ENCODE measurements around the gene SIAH1. TPM values are rescaled to one million over a fixed set of nuclear protein-coding genes. Genes with fewer than 3 reads are reported as not detected.

The SIAH1 gene
- total and polyA plus RNA-seq, 10 of the 15 experiments (the other 5 are each of a cell fraction or from before 2014, with no cell fraction given) = 5.1 to 21.1 (median 13.9) TPM

GRCh38 chr16:48370229-48370628 lies 15.0 kb downstream of the SIAH1 start:
- no TSS peak for BruUV-seq (replicated peaks)
- H3K4me3 ChIP-seq = no peak overlapping the region
- H3K9ac ChIP-seq (ENCODE audit: control insufficient read depth, insufficient read depth, low read length) = no peak overlapping the region
- no peaks in the 10 kb centered on the region for H3K27me3 ChIP-seq (replicated peaks in 1 of 2; ENCODE audit: control insufficient read depth in 2 of 2, insufficient read depth in 2 of 2, low read length in 1 of 2)
- H3K27ac ChIP-seq (ENCODE audit: control insufficient read depth, insufficient read depth) = no peak overlapping the region
- 93% methylated on average over 8 of the region's 8 CpGs for WGBS (ENCODE audit: insufficient coverage, insufficient replicate concordance, low lambda C conversion rate, missing lambda C conversion rate)
- no peak for DNase-seq (ENCODE audit: low read depth, low spot score)
- no peak for FAIRE-seq
- no peaks in the 10 kb centered on the region for H3K36me3 ChIP-seq (ENCODE audit: control insufficient read depth in 2 of 2, insufficient read depth in 2 of 2, low read length in 1 of 2)
- intact Hi-C loops (cut with micrococcal nuclease; ENCODE audit: unreplicated experiment) (no loop called here), in situ Hi-C loops (cut with MboI) (no loop called here)
- CTCF ChIA-PET = interaction anchor here (0.9 to 3.8 kb wide), 7 partner anchors 10 to 261 kb away, joined by 3 to 14 read pairs (median 6); no protein-coding TSS in a partner anchor
- SMC1A ChIA-PET (ENCODE audit: uncharacterized antibody, unreplicated experiment) = interaction anchor here (0.9 to 7.5 kb wide), 5 partner anchors 10 to 84 kb away, joined by 3 to 112 read pairs (median 5); partner anchors contain the start of gene SIAH1
- POLR2A ChIA-PET = interaction anchor here (0.7 to 1.8 kb wide), 2 partner anchors 10 to 233 kb away, joined by 3 to 8 read pairs; no protein-coding TSS in a partner anchor
- peaks cover 84% of the 10 kb centered on the region for H3K79me2 ChIP-seq (ENCODE audit: control insufficient read depth, insufficient read depth, low read length)
- H3K4me1 ChIP-seq (ENCODE audit: control insufficient read depth, insufficient read depth, low read length) = peaks cover 12% of the 10 kb centered on the region
- no peaks in the 10 kb centered on the region for H4K20me1 ChIP-seq (ENCODE audit: control insufficient read depth, insufficient read depth)
- RAD21 ChIA-PET (ENCODE audit: unreplicated experiment) = interaction anchor here (1.2 kb wide), 1 partner anchor 13 kb away, joined by 3 read pairs; no protein-coding TSS in a partner anchor
- no peaks in the 10 kb centered on the region for H3K9me3 ChIP-seq (replicated peaks; ENCODE audit: control insufficient read depth, insufficient read depth, low read length)
- TF ChIP-seq RUNX3 (IDR thresholded peaks at IDR 0.05; ENCODE audit: low read length) = no peak
- no peak for TF ChIP-seq CHD1 (IDR thresholded peaks at IDR 0.05; ENCODE audit: low read depth, low read length)
- TF ChIP-seq MLLT1 (IDR thresholded peaks at IDR 0.05) = no peak
- no peak for TF ChIP-seq CREM (IDR thresholded peaks at IDR 0.05; ENCODE audit: low read depth)
- TF ChIP-seq SMAD5 (IDR thresholded peaks at IDR 0.05; ENCODE audit: low read depth) = no peak
- no peak for TF ChIP-seq ZBTB4 (CRISPR knock-in tag; IDR thresholded peaks at IDR 0.05)
- no peak for TF ChIP-seq DPF2 (IDR thresholded peaks at IDR 0.05)
- no peak for TF ChIP-seq KAT2A (conservative IDR thresholded peaks at IDR 0.05; ENCODE audit: control insufficient read depth, low read depth, low read length)
- TF ChIP-seq POU2F2 (IDR thresholded peaks at IDR 0.05; ENCODE audit: borderline replicate concordance, low read depth, low read length) = no peak
- no peak for TF ChIP-seq WRNIP1 (IDR thresholded peaks at IDR 0.05; ENCODE audit: borderline replicate concordance, low read depth, low read length)
- no peak for TF ChIP-seq MYC (IDR thresholded peaks at IDR 0.05; ENCODE audit: insufficient read depth, insufficient read length, insufficient replicate concordance, low read length, severe bottlenecking)
- no peak for TF ChIP-seq MTA3 (IDR thresholded peaks at IDR 0.05; ENCODE audit: borderline replicate concordance, low read length)
- no peak for TF ChIP-seq CTCF (IDR thresholded peaks at IDR 0.05 in 2 of 3, conservative IDR thresholded peaks at IDR 0.05 in 1 of 3; ENCODE audit: control insufficient read depth in 2 of 3, extremely low read depth in 1 of 3, insufficient read depth in 1 of 3, low read depth in 3 of 3, low read length in 3 of 3)
- TF ChIP-seq SREBF1 (IDR thresholded peaks at IDR 0.05; ENCODE audit: low read length) = no peak
- TF ChIP-seq MEF2B (IDR thresholded peaks at IDR 0.05; ENCODE audit: partially characterized antibody, poor library complexity, severe bottlenecking) = no peak
- TF ChIP-seq POLR2A (IDR thresholded peaks at IDR 0.05; ENCODE audit: low read depth, low read length) = no peak
- no peak for TF ChIP-seq ZSCAN29 (IDR thresholded peaks at IDR 0.05)
- no peak for ATAC-seq
- H2AFZ ChIP-seq (ENCODE audit: control insufficient read depth, low read depth, low read length) = no peak overlapping the region
- H3K4me2 ChIP-seq (ENCODE audit: control insufficient read depth, insufficient read depth) = no peak overlapping the region

Data from GM12878 (cell line).